Osteoblast (primary cell): Measurements from ENCODE around the gene MKRN3. TPM values are rescaled to one million over a fixed set of nuclear protein-coding genes. Genes with fewer than 3 reads are reported as not detected.

Source experiments
- DNase-seq: peaks from one replicate; pipeline ENCODE4 v3.0.0; 2011; ENCODE audit warnings: low spot score, mixed read lengths; ENCODE audit not compliant: insufficient read length; ENCODE audit errors: missing footprints
- H2AFZ ChIP-seq: 2 replicates; pipeline ENCODE4 v1.6.0; 2011; ENCODE audit warnings: mild to moderate bottlenecking, low read length
- H3K27ac ChIP-seq: 2 replicates; pipeline ENCODE4 v1.5.1; 2011; ENCODE audit warnings: mild to moderate bottlenecking, low read depth, low read length, moderate library complexity
- H3K27me3 ChIP-seq: 2 replicates; pipeline ENCODE4 v1.6.0; 2012; ENCODE audit warnings: mild to moderate bottlenecking, control low read depth, inconsistent platforms, low read length, moderate library complexity; ENCODE audit not compliant: insufficient read depth
- H3K36me3 ChIP-seq: 2 replicates; pipeline ENCODE4 v1.5.1; 2011; ENCODE audit warnings: mild to moderate bottlenecking, low read length, control low read depth, moderate library complexity; ENCODE audit not compliant: insufficient read depth
- H3K4me1 ChIP-seq: 2 replicates; pipeline ENCODE4 v1.5.1; 2011; ENCODE audit warnings: mild to moderate bottlenecking, low read length, control low read depth, moderate library complexity; ENCODE audit not compliant: insufficient read depth
- H3K4me2 ChIP-seq: 2 replicates; pipeline ENCODE4 v1.6.0; 2011; ENCODE audit warnings: mild to moderate bottlenecking, low read length; ENCODE audit not compliant: insufficient read depth
- H3K4me3 ChIP-seq: fragments of 200-600 bp; sonication (generic); 3 replicates; pipeline ENCODE4 v1.5.1; 2012; ENCODE audit warnings: mild to moderate bottlenecking, low read length, inconsistent platforms; ENCODE audit not compliant: insufficient read depth
- H3K79me2 ChIP-seq: 2 replicates; pipeline ENCODE4 v1.6.0; 2012; ENCODE audit warnings: mild to moderate bottlenecking, low read length, control low read depth, inconsistent platforms; ENCODE audit not compliant: insufficient read depth
- H3K9me3 ChIP-seq: 2 replicates; pipeline ENCODE4 v1.5.1; 2011; ENCODE audit warnings: low read depth, low read length, control low read depth
- H4K20me1 ChIP-seq: 2 replicates; pipeline ENCODE4 v1.6.0; 2012; ENCODE audit warnings: mild to moderate bottlenecking, low read length, control low read depth; ENCODE audit not compliant: insufficient read depth
- CTCF ChIP-seq: IDR thresholded peaks from 2 replicates; pipeline ENCODE4 v1.5.1; 2011; ENCODE audit warnings: mild to moderate bottlenecking, low read depth, low read length, moderate library complexity; ENCODE audit errors: extremely low read depth
- small RNA-seq: library from RNA; depleted of rRNA; stranded (forward); fragments of <200 nt; gene quantifications from one replicate; pipeline ENCODE3, GENCODE V24; 2012
- total RNA-seq: library from RNA; depleted of rRNA; stranded (reverse); fragments of >200 nt; gene quantifications from 2 replicates; pipeline ENCODE4 v1.2.3, GENCODE V29; 2012

MKRN3 gene
- total RNA-seq, 1 donor = 0.36 TPM

- Histone ChIP-seq H2AFZ (no peak overlapping the region), H3K27ac (no peak overlapping the region), H3K4me2 (no peak overlapping the region), H3K9me3 (peaks cover 3% of the 10 kb centered on the region), H3K36me3 (no peaks in the 10 kb centered on the region), H4K20me1 (no peaks in the 10 kb centered on the region), H3K79me2 (no peaks in the 10 kb centered on the region), H3K4me3 (no peak overlapping the region), H3K27me3 (no peaks in the 10 kb centered on the region), H3K4me1 (no peaks in the 10 kb centered on the region)
- no peak for DNase-seq
- no peak for TF ChIP-seq CTCF
These were observed 33.6 kb downstream of the MKRN3 start for GRCh38 chr15:23599053-23599452.

DNA sequence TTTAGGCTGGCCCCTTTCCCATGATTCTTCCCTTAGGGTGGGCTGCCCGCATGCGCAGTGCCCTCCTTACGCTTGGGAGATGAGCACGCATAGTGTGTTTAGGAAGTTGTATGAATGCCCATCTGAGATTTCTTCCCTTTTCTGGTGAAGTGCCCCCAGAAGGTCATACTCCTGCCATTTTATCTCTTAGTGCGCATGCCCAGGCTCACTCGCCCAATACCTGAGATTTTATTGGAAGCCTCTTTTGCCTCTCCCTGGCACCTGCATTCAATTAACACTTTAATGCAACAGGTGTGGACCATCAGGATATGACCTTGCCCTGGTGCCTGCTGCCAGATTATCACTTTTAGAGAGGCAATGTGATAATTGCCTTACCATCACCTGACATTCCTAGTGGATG lies 36.6 kb downstream of the MKRN3 start:
- no peak for DNase-seq
- Histone ChIP-seq H3K4me3 (no peak overlapping the region), H3K4me2 (no peak overlapping the region), H2AFZ (no peak overlapping the region), H3K4me1 (no peaks in the 10 kb centered on the region), H3K27me3 (no peaks in the 10 kb centered on the region), H3K79me2 (no peaks in the 10 kb centered on the region), H3K27ac (no peak overlapping the region), H3K36me3 (no peaks in the 10 kb centered on the region), H3K9me3 (peaks cover 4% of the 10 kb centered on the region), H4K20me1 (no peaks in the 10 kb centered on the region)
- no peak for TF ChIP-seq CTCF

DNA sequence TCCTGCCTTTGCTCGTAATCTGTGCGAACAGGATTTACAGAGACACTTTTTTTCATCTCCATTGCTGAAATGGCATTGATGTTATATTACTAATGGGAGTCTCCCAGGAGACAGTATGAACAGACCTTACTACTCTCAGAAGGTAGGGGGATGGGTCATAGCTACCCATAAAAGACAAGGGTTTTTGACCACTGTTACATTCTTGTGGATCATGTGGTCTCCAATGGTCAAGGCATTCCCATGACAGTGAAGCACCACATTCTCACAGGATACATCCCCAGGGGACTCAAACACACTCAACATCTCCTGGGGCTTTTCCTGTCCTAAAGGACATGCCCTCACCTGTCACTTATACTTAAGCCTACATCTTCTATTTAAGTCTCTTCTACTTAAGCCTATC lies 40.8 kb downstream of the MKRN3 start:
- Histone ChIP-seq H3K36me3 (no peaks in the 10 kb centered on the region), H3K79me2 (no peaks in the 10 kb centered on the region), H3K27me3 (no peaks in the 10 kb centered on the region), H3K27ac (no peak overlapping the region), H4K20me1 (no peaks in the 10 kb centered on the region), H3K9me3 (peaks cover 4% of the 10 kb centered on the region), H3K4me2 (no peak overlapping the region), H3K4me3 (no peak overlapping the region), H3K4me1 (no peaks in the 10 kb centered on the region), H2AFZ (no peak overlapping the region)
- TF ChIP-seq CTCF = no peak
- no peak for DNase-seq

DNA sequence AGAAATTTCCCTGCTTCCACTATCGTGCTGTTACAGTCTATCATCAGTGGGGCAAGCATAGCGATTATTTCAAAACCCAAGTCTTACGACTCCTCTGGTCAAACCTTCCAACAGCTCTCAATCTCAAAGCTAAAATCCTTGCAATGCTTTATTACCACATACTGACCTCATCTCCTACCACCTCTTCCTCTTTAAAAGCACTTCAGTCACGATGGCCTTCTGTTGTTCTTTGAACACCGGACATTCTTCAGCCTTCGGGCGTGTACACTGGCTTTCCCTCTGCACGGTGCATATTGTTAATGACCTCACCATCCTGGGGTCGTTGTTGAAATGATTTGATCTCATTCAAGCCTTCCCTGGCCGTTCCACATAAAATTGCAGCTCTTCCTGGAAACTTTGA lies 51.1 kb downstream of the MKRN3 start:
- TF ChIP-seq CTCF = no peak
- H2AFZ ChIP-seq = no peak overlapping the region
- no peak for DNase-seq

More for the DNA sequence above, 51.1 kb downstream of the MKRN3 start:
- H3K79me2 ChIP-seq = no peaks in the 10 kb centered on the region
- H3K36me3 ChIP-seq = no peaks in the 10 kb centered on the region
- no peak overlapping the region for H3K4me3 ChIP-seq
- no peaks in the 10 kb centered on the region for H3K4me1 ChIP-seq
- H3K4me2 ChIP-seq = no peak overlapping the region
- no peaks in the 10 kb centered on the region for H4K20me1 ChIP-seq
- H3K9me3 ChIP-seq = peaks cover 2% of the 10 kb centered on the region
- no peaks in the 10 kb centered on the region for H3K27me3 ChIP-seq
- H3K27ac ChIP-seq = no peak overlapping the region

Small RNA genes lying within 50 kb of the gene (small RNA-seq; reads per million reads assigned to genes)
- not detected for gene MIR4508

Other genes starting within 250 kb of the MKRN3 start
- not detected in 2 replicates for gene GOLGA6L26, start 231.5 kb upstream of the MKRN3 start, total RNA-seq
- gene GOLGA8S, start 210.9 kb upstream of the MKRN3 start, total RNA-seq = under 0.01 TPM in 2 replicates
- not detected in 2 replicates for gene GOLGA6L2, start 118.4 kb upstream of the MKRN3 start, total RNA-seq
- not detected in 2 replicates for gene MAGEL2, start 82.2 kb downstream of the MKRN3 start, total RNA-seq
- 34.7 and 51.9 TPM in 2 replicates for gene NDN, start 121.6 kb downstream of the MKRN3 start, total RNA-seq